GM08714 (cell line): Measurements from ENCODE around the gene FIGNL1.
A peak's percentile ranks its signal among the peaks of the same experiment; 100 is the strongest.

Experiments used
- H3K4me3 ChIP-seq: fragments of 200-500 bp; sonication (Bioruptor generic); 2 replicates; pipeline ENCODE4 v1.5.1; 2014; ENCODE audit warnings: mild to moderate bottlenecking, low read length, inconsistent platforms
- ZNF274 ChIP-seq: IDR thresholded peaks from 2 replicates; pipeline ENCODE4 v1.6.1; 2012; ENCODE audit warnings: mild to moderate bottlenecking, low read depth, low read length

The FIGNL1 gene

DNA sequence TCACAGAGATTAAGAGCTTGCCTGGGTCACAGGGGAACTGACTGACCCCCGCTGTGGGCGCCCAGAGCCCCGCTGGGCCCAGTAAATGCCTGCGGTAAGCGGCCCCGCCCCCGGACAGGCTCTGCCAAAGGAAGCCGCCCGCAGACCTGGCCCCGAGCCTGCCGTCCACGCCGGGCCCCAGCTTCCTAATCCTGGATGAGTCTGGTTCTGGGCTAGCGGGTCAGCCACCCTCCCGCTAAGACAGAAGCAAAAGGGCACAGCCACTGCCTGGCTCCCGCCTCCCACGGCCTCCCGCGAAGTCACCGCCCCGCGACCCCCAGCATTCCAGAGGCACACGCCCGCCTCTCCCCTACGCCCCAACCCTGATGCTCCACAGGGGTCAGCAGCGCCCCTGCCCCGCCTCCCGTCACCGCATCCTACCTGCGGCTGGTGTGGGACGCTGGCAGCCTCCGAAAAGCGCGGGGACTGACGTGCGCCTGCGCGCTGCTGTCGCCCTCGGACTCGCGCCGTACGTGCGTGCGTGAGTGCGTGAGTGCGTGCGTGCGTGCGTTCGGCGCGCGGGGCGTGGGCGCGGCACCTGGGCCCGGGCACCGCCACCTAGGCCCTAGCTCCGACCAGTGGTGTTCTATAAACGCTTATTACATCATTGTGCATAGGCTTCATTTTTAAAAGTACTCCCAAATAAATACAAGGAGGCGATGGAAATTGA is at the start of gene FIGNL1:
Gene FIGNL1, minus strand, starts transcription at position 470 of the 709 bp plus-strand sequence. CDS start 3,063 bp downstream, outside the sequence.
- peak within 1 kb of the TSS; percentile 82 for H3K4me3 ChIP-seq
- no peak for TF ChIP-seq ZNF274

GRCh38 chr7:50499092-50499491 is 48.9 kb upstream of the FIGNL1 start:
- TF ChIP-seq ZNF274, result no peak
- H3K4me3 ChIP-seq, result no peak overlapping the region

DNA sequence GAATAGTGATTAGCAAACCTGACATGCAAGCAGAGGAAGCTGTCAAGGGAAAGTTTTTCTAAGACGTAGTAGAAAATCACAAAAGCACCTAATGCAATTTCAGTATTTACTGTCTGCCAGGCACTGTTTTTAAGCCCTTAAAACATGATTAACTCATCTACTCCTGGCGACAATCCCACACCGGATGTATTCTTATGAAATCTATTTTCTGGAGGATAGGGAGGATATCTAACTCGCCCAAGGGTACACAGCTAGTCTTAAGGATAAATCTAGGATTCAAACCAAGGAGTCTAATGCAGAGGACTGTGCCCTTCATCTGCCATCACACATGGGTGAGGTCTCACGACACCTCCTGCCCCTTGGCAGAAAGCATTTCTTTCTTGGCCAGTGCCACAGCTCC is 47.8 kb upstream of the FIGNL1 start:
- no peak for TF ChIP-seq ZNF274
- H3K4me3 ChIP-seq, result no peak overlapping the region

DNA sequence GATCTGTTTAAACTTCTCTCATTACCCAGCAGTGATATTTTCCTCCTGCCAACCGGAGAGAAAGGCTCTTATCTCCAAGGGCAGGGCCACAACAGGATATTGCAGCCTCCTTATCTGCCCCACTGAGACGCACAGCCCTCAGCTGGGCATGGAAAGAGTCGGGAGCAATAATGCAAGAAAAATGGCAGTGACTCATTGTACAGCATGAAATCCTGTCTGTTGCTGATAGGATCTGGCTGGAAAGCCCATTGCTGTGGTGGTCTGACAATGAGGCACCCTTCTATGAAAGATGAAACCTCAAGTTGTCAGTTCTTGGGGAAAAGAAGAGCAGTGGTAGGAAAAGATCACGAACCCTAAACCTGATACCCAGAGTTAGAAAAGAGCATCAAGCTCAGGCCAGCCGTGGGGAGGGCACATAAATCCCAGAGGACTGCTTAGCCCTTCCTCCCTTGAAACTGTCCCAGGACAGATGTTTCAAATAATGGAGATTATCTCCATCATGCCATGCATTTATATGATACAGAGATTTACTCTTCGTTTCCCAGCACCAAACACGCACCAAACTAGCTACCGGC is 47.0 kb upstream of the FIGNL1 start:
- no peak for TF ChIP-seq ZNF274
- no peak overlapping the region for H3K4me3 ChIP-seq

DNA sequence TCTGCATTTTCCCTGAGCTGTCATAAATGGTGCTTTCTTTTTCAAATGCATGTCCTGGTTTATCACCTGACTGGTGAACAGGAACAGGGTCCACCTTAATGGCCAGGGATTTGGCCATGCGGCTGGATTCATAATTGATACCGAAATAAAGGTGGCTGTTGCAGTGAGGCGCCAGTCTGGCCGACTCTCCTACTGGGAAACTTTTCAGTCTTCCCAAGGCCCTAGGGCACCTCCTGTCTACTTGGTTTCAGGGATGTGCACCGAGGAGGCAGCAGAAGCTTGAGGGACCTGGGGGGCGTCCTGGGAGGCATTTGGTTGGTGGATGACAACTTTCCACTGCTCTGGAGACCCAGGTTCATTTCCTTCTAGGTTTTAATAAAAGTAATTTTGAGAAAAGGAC is 46.4 kb upstream of the FIGNL1 start:
- no peak overlapping the region for H3K4me3 ChIP-seq
- TF ChIP-seq ZNF274, result no peak

DNA sequence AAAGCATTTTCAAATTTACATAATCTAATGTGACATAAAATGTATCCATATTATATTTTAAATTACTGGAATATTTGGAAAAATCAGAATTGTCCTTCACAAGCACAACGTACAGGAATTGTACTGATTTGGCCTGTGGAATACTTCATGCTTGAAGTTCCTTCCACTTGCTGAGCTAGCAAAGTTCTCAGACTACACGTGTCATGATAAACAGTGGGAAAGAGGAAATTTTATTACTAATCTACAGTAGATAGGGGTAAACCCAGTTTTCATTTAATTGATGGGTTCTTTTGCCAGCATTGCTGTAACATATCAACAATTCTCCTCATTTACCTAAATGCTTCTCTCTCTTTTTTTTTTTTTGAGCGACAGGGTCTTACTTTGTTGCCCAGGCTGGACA is 45.6 kb upstream of the FIGNL1 start:
- no peak overlapping the region for H3K4me3 ChIP-seq
- TF ChIP-seq ZNF274, result no peak

GRCh38 chr7:50492770-50493519 is 42.8 kb upstream of the FIGNL1 start:
- H3K4me3 ChIP-seq, result no peak overlapping the region
- no peak for TF ChIP-seq ZNF274

DNA sequence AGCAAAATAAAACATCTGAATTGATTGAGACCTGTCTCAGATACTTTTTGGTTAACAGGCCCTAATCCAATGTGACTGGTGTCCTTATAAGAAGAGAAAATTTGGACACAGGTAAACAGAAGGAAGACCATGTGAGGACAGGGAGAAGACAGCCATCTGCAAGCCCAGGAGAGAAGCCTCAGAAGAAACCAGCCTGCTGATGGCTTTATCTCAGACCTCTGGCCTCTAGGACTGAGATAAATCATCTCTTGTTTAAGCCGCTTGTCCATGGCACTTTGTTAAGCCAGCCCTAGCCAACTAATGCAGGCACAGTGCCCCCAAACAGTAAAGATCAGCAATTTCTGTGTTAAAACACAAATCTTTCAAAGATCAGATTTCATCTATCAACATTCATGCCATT is 41.8 kb upstream of the FIGNL1 start:
- no peak for TF ChIP-seq ZNF274
- no peak overlapping the region for H3K4me3 ChIP-seq

- no peak overlapping the region for H3K4me3 ChIP-seq
- TF ChIP-seq ZNF274, result no peak
Measured at GRCh38 chr7:50491209-50491608, 41.1 kb upstream of the FIGNL1 start.

GRCh38 chr7:50488379-50488778 is 38.2 kb upstream of the FIGNL1 start:
- TF ChIP-seq ZNF274, result no peak
- H3K4me3 ChIP-seq, result no peak overlapping the region

DNA sequence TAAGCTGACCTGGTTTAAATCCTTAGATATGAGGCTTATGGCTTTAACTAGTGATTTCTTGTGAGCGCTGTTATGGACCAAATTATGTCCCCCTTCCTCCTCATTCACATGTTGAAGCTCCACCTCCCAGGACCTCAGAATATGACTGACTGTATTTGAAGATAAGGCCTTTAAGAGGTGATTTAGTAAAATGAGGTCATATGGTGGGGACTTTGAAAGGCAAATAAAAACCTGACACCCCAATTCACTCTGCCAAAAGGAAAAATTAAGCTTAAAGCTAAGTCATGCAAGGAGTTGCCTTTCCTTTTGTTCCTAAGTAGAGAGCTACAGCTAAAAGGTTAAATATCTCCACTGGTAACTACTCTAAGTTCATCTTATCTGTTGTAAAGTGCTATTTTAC is 36.4 kb upstream of the FIGNL1 start:
- no peak overlapping the region for H3K4me3 ChIP-seq
- no peak for TF ChIP-seq ZNF274

- no peak for TF ChIP-seq ZNF274
- H3K4me3 ChIP-seq, result no peak overlapping the region
Measured at GRCh38 chr7:50481867-50482266, 31.7 kb upstream of the FIGNL1 start.

- H3K4me3 ChIP-seq, result no peak overlapping the region
- TF ChIP-seq ZNF274, result no peak
Measured at GRCh38 chr7:50480797-50481196, 30.6 kb upstream of the FIGNL1 start.

DNA sequence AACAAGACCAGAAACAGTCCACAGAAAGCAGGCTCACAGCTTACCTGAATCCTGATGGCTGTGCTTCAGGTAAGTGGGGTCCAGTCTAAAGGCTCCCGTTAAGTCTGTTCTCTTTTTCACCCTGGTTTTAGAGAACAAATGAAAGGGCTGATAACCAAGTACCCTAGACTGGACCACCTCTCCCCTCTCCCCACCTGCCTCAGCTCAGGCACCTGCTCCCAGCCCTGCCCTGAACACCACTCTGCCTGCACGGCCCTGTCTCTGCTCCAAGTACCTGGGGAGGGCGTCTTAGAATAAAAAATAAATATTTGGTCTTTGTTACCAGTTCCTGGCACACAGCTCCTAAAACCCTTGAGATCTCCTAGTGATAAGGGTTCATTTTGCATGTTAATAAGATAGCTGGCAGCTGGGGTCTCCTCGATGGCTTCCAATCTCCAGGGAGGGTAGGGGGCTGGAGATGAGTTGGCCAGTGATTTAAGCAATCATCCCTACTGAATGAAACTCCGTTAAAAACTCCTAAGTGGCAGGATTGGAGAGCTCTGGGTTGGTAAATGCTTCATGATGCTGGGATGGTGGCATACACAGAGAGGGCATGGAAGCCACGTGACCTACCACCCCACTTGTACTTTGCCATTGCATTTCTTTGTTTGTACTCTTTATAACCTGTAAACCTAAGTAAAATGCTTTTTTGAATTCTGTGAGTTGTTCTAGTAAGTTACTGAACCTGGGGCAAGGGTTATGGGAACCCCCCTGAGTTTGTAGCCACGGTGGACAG is 29.8 kb upstream of the FIGNL1 start:
- TF ChIP-seq ZNF274, result no peak
- H3K4me3 ChIP-seq, result no peak overlapping the region

GRCh38 chr7:50477640-50478039 is 27.5 kb upstream of the FIGNL1 start:
- TF ChIP-seq ZNF274, result no peak
- H3K4me3 ChIP-seq, result no peak overlapping the region
